GM23248 (cell line): ENCODE results near the gene CTNNA2. TPM values are rescaled to one million over a fixed set of nuclear protein-coding genes. Genes with fewer than 3 reads are reported as not detected.
A peak's percentile ranks its signal among the peaks of the same experiment; 100 is the strongest.

ENCODE experiments used
- DNase-seq: peaks from one replicate; pipeline ENCODE4 v3.0.0-alpha.2; 2015
- H2AFZ ChIP-seq: fragments of 200-600 bp; sonication (generic); 2 replicates; pipeline ENCODE4 v1.6.1; 2016; ENCODE audit warnings: antibody characterized with exemption
- H3F3A ChIP-seq: fragments of 200-600 bp; sonication (generic); 2 replicates; pipeline ENCODE4 v1.6.1; 2016; ENCODE audit warnings: mild to moderate bottlenecking, antibody characterized with exemption, mixed run types; ENCODE audit not compliant: insufficient read depth
- H3K27ac ChIP-seq: fragments of 200-600 bp; sonication (generic); 2 replicates; pipeline ENCODE4 v1.5.1; 2016; ENCODE audit warnings: mild to moderate bottlenecking
- H3K27me3 ChIP-seq: fragments of 200-600 bp; sonication (generic); replicated peaks from 2 replicates; pipeline ENCODE4 v1.6.1; 2016; ENCODE audit warnings: mild to moderate bottlenecking; ENCODE audit not compliant: insufficient read depth
- H3K36me3 ChIP-seq: fragments of 200-600 bp; sonication (generic); 2 replicates; pipeline ENCODE4 v1.6.1; 2016; ENCODE audit warnings: low read depth, mild to moderate bottlenecking
- H3K4me1 ChIP-seq: fragments of 200-600 bp; sonication (generic); 2 replicates; pipeline ENCODE4 v1.6.1; 2016; ENCODE audit warnings: mild to moderate bottlenecking; ENCODE audit not compliant: insufficient read depth
- H3K4me2 ChIP-seq: fragments of 200-600 bp; sonication (generic); one replicate; pipeline ENCODE4 v1.6.1; 2016; ENCODE audit warnings: mild to moderate bottlenecking; ENCODE audit not compliant: unreplicated experiment
- H3K4me3 ChIP-seq: fragments of 200-600 bp; sonication (generic); 2 replicates; pipeline ENCODE4 v1.5.1; 2016; ENCODE audit warnings: mild to moderate bottlenecking
- H3K79me2 ChIP-seq: fragments of 200-600 bp; sonication (generic); 2 replicates; pipeline ENCODE4 v1.6.1; 2016; ENCODE audit warnings: mild to moderate bottlenecking; ENCODE audit not compliant: insufficient read depth
- H3K9ac ChIP-seq: fragments of 200-600 bp; sonication (generic); 2 replicates; pipeline ENCODE4 v1.6.1; 2016; ENCODE audit warnings: mild to moderate bottlenecking
- H3K9me2 ChIP-seq: fragments of 200-600 bp; sonication (generic); 2 replicates; pipeline ENCODE4 v1.6.1; 2016; ENCODE audit warnings: mixed run types, mild to moderate bottlenecking, moderate library complexity; ENCODE audit not compliant: insufficient read depth
- H3K9me3 ChIP-seq: fragments of 200-600 bp; sonication (generic); one replicate; pipeline ENCODE4 v1.6.1; 2017; ENCODE audit warnings: low read depth
- H4K20me1 ChIP-seq: fragments of 200-600 bp; sonication (generic); 2 replicates; pipeline ENCODE4 v1.6.0; 2016; ENCODE audit not compliant: insufficient read depth
- EZH2 ChIP-seq: fragments of 200-600 bp; sonication (generic); IDR thresholded peaks from 2 replicates; pipeline ENCODE4 v1.6.1; 2018; ENCODE audit warnings: antibody characterized with exemption, mild to moderate bottlenecking; ENCODE audit not compliant: insufficient read depth, poor library complexity, severe bottlenecking
- EZH2phosphoT487 ChIP-seq: fragments of 200-600 bp; sonication (generic); IDR thresholded peaks from 2 replicates; pipeline ENCODE4 v1.6.1; 2018; ENCODE audit warnings: antibody characterized with exemption, moderate library complexity, mild to moderate bottlenecking, low read depth; ENCODE audit not compliant: insufficient read depth
- WGBS, 2 experiments: methylation state at CpG; one replicate each; pipeline ENCODE4 v1.1.6; 2015 to 2017; ENCODE audit warnings: low lambda C conversion rate in 2 of 2, low coverage in 1 of 2; ENCODE audit errors: missing lambda C conversion rate in 2 of 2; 5-methylcytosine and 5-hydroxymethylcytosine counted together
- in situ Hi-C: fragments of 300-500 bp; cut with MboI; formaldehyde crosslinking; loops from 2 replicates; pipeline ENCODE4 v1.15.0; 2020
- polyA plus RNA-seq: library from polyadenylated mRNA; unstranded; fragments of >200 nt; fragmentation: Nextera tagmentation; extraction: Ambion mirVana; gene quantifications from 2 replicates; pipeline ENCODE4 v1.2.1, GENCODE V29; 2016
- total RNA-seq: library from RNA; depleted of rRNA; stranded (reverse); fragments of >200 nt; shearing (Covaris generic); gene quantifications from 2 replicates; pipeline ENCODE4 v1.2.3, GENCODE V29; 2014

The CTNNA2 gene
- total and polyA plus RNA-seq, 2 experiments from 2014 or later, result not detected

GRCh38 chr2:79899196-79899595 is 386.3 kb downstream of the CTNNA2 start:
- Histone ChIP-seq H3K4me3 (no peak overlapping the region), H3K9ac (no peak overlapping the region), H3K4me2 (no peak overlapping the region), H3K27ac (no peak overlapping the region), H3K9me3 (no peaks in the 10 kb centered on the region), H3K79me2 (no peaks in the 10 kb centered on the region), H3K4me1 (no peaks in the 10 kb centered on the region), H2AFZ (no peak overlapping the region), H3K36me3 (no peaks in the 10 kb centered on the region), H3K27me3 (peaks cover 5% of the 10 kb centered on the region; the same call in 1 of the 2 replicates), H3K9me2 (no peaks in the 10 kb centered on the region), H3F3A (no peaks in the 10 kb centered on the region), H4K20me1 (no peaks in the 10 kb centered on the region)
- in situ Hi-C loops, result no loop called here
- whole genome bisulfite sequencing, 2 experiments, result 18 to 21% methylated on average over 4 of the region's 4 CpGs
- DNase-seq, result no peak
- TF ChIP-seq EZH2phosphoT487, result no peak
- no peak for TF ChIP-seq EZH2

GRCh38 chr2:79901161-79901560 is 388.3 kb downstream of the CTNNA2 start:
- Histone ChIP-seq H3K27ac (no peak overlapping the region), H3K9ac (no peak overlapping the region), H3K4me1 (no peaks in the 10 kb centered on the region), H3K27me3 (no peaks in the 10 kb centered on the region), H2AFZ (no peak overlapping the region), H3K36me3 (no peaks in the 10 kb centered on the region), H3K4me2 (no peak overlapping the region), H3K9me2 (no peaks in the 10 kb centered on the region), H3F3A (no peaks in the 10 kb centered on the region), H3K79me2 (no peaks in the 10 kb centered on the region), H4K20me1 (no peaks in the 10 kb centered on the region), H3K9me3 (no peaks in the 10 kb centered on the region), H3K4me3 (no peak overlapping the region)
- no peak for TF ChIP-seq EZH2
- no peak for TF ChIP-seq EZH2phosphoT487
- no peak for DNase-seq
- in situ Hi-C loops, result no loop called here

DNA sequence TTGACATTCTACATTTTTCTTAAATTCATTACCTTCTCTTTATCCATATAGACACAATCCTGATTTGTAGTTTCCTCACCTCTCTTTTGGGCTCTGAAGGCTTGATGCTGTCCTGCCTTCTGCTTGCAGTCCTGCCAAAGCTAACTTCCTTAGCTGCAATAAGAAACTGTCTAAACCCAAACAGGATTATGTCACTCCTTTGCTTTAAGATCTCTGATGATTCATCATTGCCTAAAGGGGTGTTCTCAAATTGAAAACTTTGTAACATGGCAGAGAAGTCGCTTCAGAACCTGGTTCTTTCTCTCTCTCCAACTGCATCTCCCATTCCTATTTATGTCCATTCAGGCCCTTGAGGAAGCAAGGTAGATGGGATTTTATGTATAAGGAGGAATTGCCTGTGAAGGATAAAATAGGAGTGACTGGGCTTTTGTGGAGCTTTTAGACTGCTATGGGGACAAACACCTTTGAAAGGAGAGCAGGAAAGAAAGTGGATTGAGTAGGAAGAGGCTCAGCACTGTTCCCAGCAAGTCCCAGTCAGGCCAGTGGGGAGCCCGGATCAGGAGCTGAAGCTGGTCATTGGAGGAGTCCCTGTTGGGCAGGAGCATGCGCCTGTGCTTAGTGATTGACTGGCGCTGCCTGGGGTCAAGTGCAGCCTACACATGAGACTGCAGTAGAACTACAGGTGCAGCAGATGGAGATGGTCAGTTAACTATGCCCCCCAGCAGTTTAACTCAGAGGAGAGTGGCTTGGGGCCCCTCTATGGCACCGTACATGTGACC is 390.6 kb downstream of the CTNNA2 start:
- no peaks in the 10 kb centered on the region for H3K9me2 ChIP-seq
- no peaks in the 10 kb centered on the region for H3K9me3 ChIP-seq
- H3K4me3 ChIP-seq, result no peak overlapping the region
- TF ChIP-seq EZH2 (no peak), EZH2phosphoT487 (no peak)
- DNase-seq, result peak; percentile 5
- in situ Hi-C loops, result no loop called here
- no peaks in the 10 kb centered on the region for H3F3A ChIP-seq
- H3K9ac ChIP-seq, result no peak overlapping the region
- no peaks in the 10 kb centered on the region for H3K4me1 ChIP-seq
- H3K27ac ChIP-seq, result no peak overlapping the region
- H2AFZ ChIP-seq, result no peak overlapping the region
- no peaks in the 10 kb centered on the region for H3K36me3 ChIP-seq
- H3K79me2 ChIP-seq, result no peaks in the 10 kb centered on the region
- 33 to 41% methylated on average over 5 of the region's 5 CpGs for WGBS, 2 experiments
- H3K27me3 ChIP-seq, result no peaks in the 10 kb centered on the region
- no peak overlapping the region for H3K4me2 ChIP-seq
- no peaks in the 10 kb centered on the region for H4K20me1 ChIP-seq

GRCh38 chr2:79906139-79906890 is 393.5 kb downstream of the CTNNA2 start:
- H4K20me1 ChIP-seq, result no peaks in the 10 kb centered on the region
- H3K9me2 ChIP-seq, result no peaks in the 10 kb centered on the region
- no peaks in the 10 kb centered on the region for H3K79me2 ChIP-seq
- no peaks in the 10 kb centered on the region for H3K36me3 ChIP-seq
- H3K9me3 ChIP-seq, result no peaks in the 10 kb centered on the region
- H3K4me2 ChIP-seq, result no peak overlapping the region
- H3F3A ChIP-seq, result no peaks in the 10 kb centered on the region
- no peak for DNase-seq
- H3K27ac ChIP-seq, result no peak overlapping the region
- H2AFZ ChIP-seq, result no peak overlapping the region
- H3K27me3 ChIP-seq, result no peaks in the 10 kb centered on the region
- in situ Hi-C loops, result no loop called here
- H3K4me1 ChIP-seq, result no peaks in the 10 kb centered on the region
- TF ChIP-seq EZH2 (no peak), EZH2phosphoT487 (no peak)
- no peak overlapping the region for H3K4me3 ChIP-seq
- H3K9ac ChIP-seq, result no peak overlapping the region
- WGBS, 2 experiments, result 13 to 21% methylated on average over 10 of the region's 10 CpGs
